HG02981 (cell line): Measurements from ENCODE around the gene RAI1.

ENCODE experiments used
- ATAC-seq: cut with Tn5 transposase; IDR thresholded peaks from one replicate; pipeline ENCODE4 v1.9.1; 2021; ENCODE audit warnings: mild to moderate bottlenecking, moderate library complexity; ENCODE audit not compliant: unreplicated experiment

RAI1 gene

DNA sequence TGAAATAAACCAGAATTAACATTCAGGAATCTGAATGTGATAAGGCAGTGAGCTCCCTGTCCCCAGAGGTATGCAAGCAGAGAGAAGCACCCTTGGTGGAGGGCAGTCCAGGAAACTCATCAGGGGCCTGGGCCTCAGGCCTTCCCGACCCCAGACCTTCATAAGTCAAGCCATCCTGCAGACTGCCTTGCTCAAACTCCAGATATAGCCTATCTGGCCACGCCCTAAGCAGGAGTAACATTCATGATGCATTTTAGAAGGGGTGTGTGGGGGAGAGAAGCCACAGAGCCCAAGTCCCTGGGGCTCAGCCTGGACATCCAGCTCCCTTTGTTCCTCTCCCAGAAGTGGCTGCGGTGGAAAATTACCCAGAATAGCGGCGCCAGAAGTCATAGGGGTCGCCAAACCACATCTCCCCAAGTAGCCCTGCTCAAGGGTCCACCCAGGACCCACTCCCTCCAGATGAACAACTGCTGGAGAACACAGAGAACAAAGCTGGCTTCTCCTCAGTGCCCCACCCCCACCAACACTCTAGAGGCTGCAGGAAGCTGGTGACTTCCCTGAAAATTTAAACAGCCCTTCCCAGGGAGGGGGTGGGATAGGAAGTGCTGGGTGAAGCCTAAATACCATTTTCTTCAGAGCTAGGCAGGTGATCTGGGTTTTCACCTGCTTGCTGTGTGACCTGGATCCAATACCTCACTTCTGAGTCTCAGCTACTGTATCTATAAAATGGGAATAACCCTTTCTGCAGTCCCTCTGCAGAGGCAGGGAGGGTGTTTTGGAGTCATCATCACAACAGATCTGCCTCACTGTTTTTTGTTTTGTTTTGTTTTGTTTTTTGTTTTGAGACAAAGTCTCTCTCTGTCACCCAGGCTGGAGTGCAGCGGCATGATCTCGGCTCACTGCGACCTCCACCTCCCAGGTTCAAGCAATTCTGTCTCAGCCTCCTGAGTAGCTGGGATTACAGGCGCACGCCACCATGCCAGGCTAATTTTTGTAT is 157.0 kb downstream of the RAI1 start:
- no peak for ATAC-seq

GRCh38 chr17:17839791-17840707 is 158.8 kb downstream of the RAI1 start:
- ATAC-seq: peak; percentile 49

DNA sequence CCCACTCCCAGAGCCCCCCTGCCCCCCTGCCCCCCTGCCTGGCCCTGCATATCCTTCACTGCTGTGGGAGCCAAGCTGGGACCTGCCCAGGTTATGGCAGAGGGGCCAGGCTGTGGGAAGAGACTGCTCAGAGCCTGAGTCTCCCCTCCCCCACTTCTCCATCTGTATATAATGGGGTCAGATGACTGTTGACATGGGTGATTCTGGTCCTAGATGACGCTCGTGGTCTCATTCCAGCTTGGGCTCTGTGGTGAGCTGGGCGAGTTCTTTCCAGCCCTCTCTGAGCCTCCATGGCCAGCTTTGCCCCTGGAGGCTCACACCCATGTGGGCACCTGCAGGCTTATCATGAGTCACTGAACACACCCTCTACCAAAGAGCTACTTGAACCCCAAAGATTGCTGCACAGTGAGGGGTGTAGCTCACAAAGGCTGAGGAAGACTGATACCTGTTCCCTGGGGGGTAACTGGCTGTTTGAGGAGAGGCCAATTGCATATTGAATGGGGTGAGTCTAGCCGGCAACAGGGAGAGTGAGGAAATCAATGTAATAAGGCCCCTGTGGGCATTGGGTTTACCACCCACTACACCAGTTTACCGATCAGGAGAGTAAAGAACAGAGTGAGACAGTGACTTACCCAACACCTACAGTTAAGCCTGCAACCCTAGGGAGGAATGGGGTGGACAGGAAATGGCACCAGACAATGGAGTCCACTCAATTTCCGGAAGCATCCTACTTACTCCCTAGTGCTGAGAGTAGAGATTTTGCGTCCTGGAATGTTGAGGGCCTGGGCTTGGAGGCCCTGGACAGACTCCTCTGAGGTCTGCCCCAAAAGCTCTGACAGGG is 159.7 kb downstream of the RAI1 start:
- ATAC-seq: no peak

GRCh38 chr17:17841601-17842025 is 160.4 kb downstream of the RAI1 start:
- no peak for ATAC-seq

GRCh38 chr17:17842111-17842876 is 161.0 kb downstream of the RAI1 start:
- ATAC-seq: no peak

DNA sequence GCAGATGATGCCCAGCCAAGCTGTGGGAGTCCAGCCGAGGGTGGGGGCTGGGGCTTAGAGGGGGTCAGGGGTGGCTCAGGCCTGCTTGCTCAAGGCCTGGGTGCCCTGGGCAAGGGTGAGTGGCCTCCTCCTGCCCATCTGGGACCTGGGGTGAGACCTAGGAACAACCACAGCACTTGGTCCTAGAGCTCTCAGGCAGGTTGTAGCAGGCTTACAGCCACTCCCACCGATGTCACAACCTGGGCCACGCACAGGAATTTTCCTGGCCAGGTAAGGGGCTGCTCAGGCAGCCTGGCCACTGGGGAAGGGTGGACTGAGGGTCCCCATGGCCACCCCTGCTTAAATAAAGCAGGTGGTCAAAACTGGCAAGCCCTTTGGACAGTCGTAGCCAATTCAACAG is 161.8 kb downstream of the RAI1 start:
- no peak for ATAC-seq

DNA sequence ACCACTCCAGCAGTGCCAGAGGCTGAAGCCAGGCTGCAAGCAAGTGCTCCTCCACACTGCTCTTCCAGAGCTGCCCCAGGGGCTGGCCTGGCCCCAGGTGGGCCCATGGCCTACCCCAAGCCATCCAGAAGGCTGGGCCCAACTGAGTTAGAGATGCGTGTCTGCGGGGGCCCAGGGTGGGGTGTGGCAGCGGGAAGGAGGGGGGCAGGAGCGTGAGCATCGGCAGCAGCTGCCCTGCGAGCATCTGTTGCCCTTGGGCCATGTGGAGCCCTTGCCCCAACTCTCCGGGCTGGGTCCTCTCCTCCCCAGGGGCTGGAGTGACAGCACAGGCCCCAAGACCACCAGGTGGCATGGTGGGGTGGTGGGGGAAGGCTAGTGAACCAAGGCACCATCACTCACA is 162.8 kb downstream of the RAI1 start:
- no peak for ATAC-seq

GRCh38 chr17:17844500-17844899 is 163.2 kb downstream of the RAI1 start:
- ATAC-seq: no peak

DNA sequence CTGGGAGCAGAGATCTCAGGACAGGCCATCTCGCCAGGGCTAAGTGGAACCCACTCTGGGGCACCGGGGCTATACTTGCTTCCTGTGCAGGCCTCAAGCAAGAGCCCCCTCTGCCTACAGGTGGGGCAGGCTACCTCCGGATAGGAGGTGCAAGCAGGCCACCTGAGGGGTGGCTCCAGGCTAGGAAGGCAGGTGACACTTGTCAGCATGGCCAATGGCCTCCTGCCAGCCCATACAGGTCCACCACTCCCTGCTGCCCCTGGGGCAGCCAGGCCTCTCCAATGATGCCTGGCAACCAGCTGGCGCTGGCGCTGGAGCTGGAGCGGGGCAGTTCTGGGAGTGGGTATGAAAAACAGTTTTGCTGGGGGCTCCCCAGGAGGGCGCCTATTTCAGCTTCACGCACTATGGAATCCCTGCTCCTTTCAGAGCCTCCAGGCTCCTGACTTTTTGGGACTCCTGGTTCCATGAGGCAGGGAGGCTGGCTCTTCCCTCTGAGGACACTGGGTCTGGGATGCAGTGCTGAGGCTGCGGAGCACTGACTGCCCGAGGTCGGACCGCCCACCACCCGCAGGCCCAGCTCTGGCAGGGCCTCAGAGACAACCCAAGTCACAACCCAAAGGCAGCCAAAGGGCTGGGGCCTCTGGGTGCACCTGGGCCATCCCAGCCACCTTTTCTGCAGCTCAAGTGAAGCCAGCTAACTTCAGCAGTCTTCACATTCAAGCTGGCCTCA is 164.0 kb downstream of the RAI1 start:
- no peak for ATAC-seq

DNA sequence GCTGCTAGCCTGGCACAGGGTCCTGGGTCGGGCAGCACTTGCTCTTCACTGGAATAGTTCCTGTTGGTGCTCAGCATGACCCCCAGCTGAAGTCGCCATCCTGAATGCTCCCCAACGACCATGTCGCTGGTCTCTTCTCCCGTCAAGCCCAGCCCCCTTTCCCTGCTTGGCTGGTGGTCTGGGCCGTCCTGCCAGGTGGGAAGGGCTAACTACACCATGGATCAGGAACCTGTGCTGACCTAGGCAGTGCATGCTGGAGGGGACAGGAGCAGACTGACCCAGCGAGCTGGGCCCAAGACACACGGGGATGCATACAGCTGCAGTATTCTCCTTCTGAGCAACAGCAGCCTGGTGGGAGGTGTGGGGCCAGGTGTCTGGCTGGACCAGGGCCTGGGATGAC is 164.7 kb downstream of the RAI1 start:
- no peak for ATAC-seq

DNA sequence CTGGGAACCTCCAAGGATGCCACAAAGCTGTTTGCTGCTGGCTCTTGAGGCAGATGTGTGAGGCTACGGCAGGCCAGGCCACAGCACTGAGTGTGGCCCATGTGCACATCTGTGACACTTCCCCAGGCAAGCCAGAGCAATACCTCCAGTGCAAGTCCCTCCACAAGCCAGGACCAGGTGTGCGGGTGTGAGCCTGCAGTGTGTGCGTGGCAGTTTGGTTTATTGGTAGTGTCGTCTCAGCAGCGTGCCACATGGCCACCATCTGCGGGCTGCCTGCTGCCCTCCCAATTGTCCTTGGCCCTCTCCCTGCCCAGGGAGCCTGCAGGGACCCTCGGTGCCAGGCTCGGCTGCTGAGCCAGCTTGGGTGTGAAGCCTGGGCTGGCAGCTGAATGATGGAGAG is 165.4 kb downstream of the RAI1 start:
- ATAC-seq: no peak

DNA sequence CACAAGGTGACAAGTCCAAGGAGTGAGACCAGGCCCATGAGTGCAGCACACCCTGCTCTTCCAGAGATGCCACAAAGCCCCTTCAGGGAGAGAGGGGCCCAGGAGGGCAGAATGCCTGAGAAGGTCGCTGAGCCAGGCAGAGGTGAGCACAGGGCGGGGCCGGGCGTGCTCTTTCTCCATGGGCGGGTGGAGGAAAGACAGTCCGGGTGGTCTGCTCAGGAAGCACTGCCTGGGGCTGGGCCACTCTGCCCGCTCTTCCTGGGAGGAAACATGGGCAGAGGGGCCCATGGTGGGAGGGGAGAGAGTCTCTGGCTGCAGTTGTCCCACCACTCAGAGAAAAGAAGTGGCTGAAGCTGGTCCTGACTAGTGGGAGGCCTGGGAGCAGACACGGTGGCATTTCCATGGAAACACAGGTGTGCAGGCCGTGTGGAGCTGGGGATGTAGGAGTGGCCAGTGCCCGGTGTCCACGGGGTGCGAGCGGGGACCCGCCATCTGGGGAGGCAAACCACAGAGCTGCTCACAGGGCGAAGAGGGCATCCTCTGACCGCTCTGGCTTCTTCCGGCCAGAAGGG is 165.9 kb downstream of the RAI1 start:
- no peak for ATAC-seq

GRCh38 chr17:17847726-17848125 is 166.5 kb downstream of the RAI1 start:
- ATAC-seq: no peak

DNA sequence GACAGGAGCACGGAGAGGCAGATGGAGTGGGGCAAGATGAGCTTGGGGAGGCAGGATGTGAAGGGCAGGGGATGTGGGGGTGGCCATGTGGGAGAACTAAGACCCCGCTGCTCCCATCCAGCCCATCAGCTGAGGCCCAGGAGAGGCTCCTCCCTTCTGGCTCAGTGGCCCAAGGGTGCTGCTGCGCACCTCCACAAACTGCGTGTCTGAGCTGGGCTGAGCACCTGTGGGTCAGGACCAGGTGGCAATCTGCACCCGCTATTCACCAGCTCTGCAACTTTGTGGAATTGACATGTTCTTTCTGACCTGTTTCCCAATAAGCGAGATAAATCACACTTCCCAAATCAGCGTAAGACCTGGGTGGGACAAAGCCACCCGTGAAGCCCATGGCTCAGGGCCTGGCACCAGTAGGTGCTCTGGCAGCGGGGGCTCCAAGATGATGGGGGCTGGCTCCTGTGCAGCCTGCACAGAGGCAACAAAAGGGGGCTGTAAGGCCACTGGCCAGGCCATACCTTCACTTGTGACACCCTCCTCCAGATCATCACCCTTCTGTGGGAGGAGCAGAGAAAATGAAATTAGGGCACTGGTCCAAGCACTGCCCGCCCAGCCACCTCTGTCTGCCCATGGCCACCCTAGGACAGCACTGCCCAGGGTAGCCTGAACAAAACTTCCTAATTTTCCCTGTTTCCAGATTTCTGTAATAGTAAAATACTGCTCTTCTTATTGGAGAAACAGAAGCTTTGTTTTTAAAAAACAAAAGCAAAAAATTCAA is 167.2 kb downstream of the RAI1 start:
- no peak for ATAC-seq

- no peak for ATAC-seq
These were observed 168.0 kb downstream of the RAI1 start for GRCh38 chr17:17849147-17849820.

DNA sequence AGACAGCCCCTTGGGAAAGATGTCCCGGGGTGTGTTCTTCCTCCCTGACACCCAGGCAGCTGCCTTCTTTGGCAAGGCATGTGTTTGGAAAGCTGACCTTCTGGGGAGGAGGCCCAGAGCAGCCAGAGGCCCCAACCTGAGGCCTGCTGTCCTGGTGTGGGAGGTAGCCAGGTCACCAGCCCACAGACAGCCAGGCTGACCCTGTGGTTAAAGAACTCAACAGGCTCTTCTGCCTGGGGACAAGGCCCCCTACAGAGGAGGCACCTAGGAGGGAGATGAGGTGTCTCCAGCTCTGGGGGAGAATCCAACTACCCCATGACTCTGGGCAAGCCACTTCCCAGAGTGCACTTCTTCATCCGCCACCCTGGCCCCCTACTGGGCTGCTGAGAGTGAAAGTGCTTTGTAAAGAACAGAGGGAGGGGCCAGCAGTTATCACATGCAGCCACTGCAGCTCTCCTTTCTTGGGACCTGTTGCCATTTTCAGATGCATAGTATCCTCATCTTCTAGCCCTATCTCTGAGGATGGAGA is 168.7 kb downstream of the RAI1 start:
- no peak for ATAC-seq
